ENCODE data around the gene STX8.

Gene STX8

GRCh38 chr17:9431620-9432019 lies 144.0 kb downstream of the STX8 start:
- ChIA-PET CTCF (no interaction called here), POLR2A (no interaction called here)
- no peak for DNase-seq (ENCODE audit: extremely low spot score)
- no peak for TF ChIP-seq BHLHE40 (IDR thresholded peaks at IDR 0.05; ENCODE audit: borderline replicate concordance)
- TF ChIP-seq FOXM1 (IDR thresholded peaks at IDR 0.05; ENCODE audit: borderline replicate concordance), result no peak
- TF ChIP-seq ARNT (IDR thresholded peaks at IDR 0.05), result no peak
- no peak for TF ChIP-seq HDGF (IDR thresholded peaks at IDR 0.05; ENCODE audit: borderline replicate concordance)
- TF ChIP-seq NFRKB (IDR thresholded peaks at IDR 0.05), result no peak
- TF ChIP-seq ZNF384 (IDR thresholded peaks at IDR 0.05), result no peak
- no peak for TF ChIP-seq PKNOX1 (IDR thresholded peaks at IDR 0.05)
- no peak for TF ChIP-seq LEF1 (IDR thresholded peaks at IDR 0.05; ENCODE audit: borderline replicate concordance)
- TF ChIP-seq L3MBTL2 (conservative IDR thresholded peaks at IDR 0.05), result no peak
- no peak for TF ChIP-seq SUZ12 (IDR thresholded peaks at IDR 0.05)
- no peak for TF ChIP-seq ELF4 (IDR thresholded peaks at IDR 0.05)

- ChIA-PET POLR2A (no interaction called here), CTCF (no interaction called here)
- no peak for DNase-seq (ENCODE audit: extremely low spot score)
- no peak for TF ChIP-seq ARNT (IDR thresholded peaks at IDR 0.05)
- TF ChIP-seq SUZ12 (IDR thresholded peaks at IDR 0.05), result no peak
- no peak for TF ChIP-seq LEF1 (IDR thresholded peaks at IDR 0.05; ENCODE audit: borderline replicate concordance)
- TF ChIP-seq L3MBTL2 (conservative IDR thresholded peaks at IDR 0.05), result no peak
- TF ChIP-seq NFRKB (IDR thresholded peaks at IDR 0.05), result no peak
- TF ChIP-seq SP1 (IDR thresholded peaks at IDR 0.05), result no peak
- TF ChIP-seq TARDBP (IDR thresholded peaks at IDR 0.05), result no peak
- no peak for TF ChIP-seq FOXM1 (IDR thresholded peaks at IDR 0.05; ENCODE audit: borderline replicate concordance)
- TF ChIP-seq BHLHE40 (IDR thresholded peaks at IDR 0.05; ENCODE audit: borderline replicate concordance), result no peak
- TF ChIP-seq PKNOX1 (IDR thresholded peaks at IDR 0.05), result no peak
- TF ChIP-seq FOXK2 (IDR thresholded peaks at IDR 0.05), result no peak
- no peak for TF ChIP-seq ZNF384 (IDR thresholded peaks at IDR 0.05)
- no peak for TF ChIP-seq HDGF (IDR thresholded peaks at IDR 0.05; ENCODE audit: borderline replicate concordance)
- no peak for TF ChIP-seq CTBP1 (IDR thresholded peaks at IDR 0.05; ENCODE audit: borderline replicate concordance)
These were observed 147.9 kb downstream of the STX8 start for GRCh38 chr17:9427465-9428315.

GRCh38 chr17:9424071-9424640 lies 151.5 kb downstream of the STX8 start:
- TF ChIP-seq FOXK2 (IDR thresholded peaks at IDR 0.05), result no peak
- TF ChIP-seq HDGF (IDR thresholded peaks at IDR 0.05; ENCODE audit: borderline replicate concordance), result no peak
- no peak for TF ChIP-seq FOXM1 (IDR thresholded peaks at IDR 0.05; ENCODE audit: borderline replicate concordance)
- no peak for TF ChIP-seq SUZ12 (IDR thresholded peaks at IDR 0.05)
- no peak for TF ChIP-seq TARDBP (IDR thresholded peaks at IDR 0.05)
- TF ChIP-seq BHLHE40 (IDR thresholded peaks at IDR 0.05; ENCODE audit: borderline replicate concordance), result no peak
- TF ChIP-seq SP1 (IDR thresholded peaks at IDR 0.05), result no peak
- no peak for TF ChIP-seq CTBP1 (IDR thresholded peaks at IDR 0.05; ENCODE audit: borderline replicate concordance)
- no peak for TF ChIP-seq LEF1 (IDR thresholded peaks at IDR 0.05; ENCODE audit: borderline replicate concordance)
- TF ChIP-seq PKNOX1 (IDR thresholded peaks at IDR 0.05), result no peak
- no peak for TF ChIP-seq ARNT (IDR thresholded peaks at IDR 0.05)
- TF ChIP-seq NFRKB (IDR thresholded peaks at IDR 0.05), result no peak
- no peak for TF ChIP-seq ELF4 (IDR thresholded peaks at IDR 0.05)
- no peak for TF ChIP-seq L3MBTL2 (conservative IDR thresholded peaks at IDR 0.05)
- TF ChIP-seq FOXA1 (IDR thresholded peaks at IDR 0.05), result no peak
- TF ChIP-seq ZNF384 (IDR thresholded peaks at IDR 0.05), result no peak
- ChIA-PET POLR2A (no interaction called here), CTCF (no interaction called here)
- DNase-seq (ENCODE audit: extremely low spot score), result no peak

GRCh38 chr17:9421525-9421924 lies 154.1 kb downstream of the STX8 start:
- ChIA-PET POLR2A (no interaction called here), CTCF (no interaction called here)
- TF ChIP-seq ZNF384 (IDR thresholded peaks at IDR 0.05), result no peak
- no peak for TF ChIP-seq SUZ12 (IDR thresholded peaks at IDR 0.05)
- TF ChIP-seq LEF1 (IDR thresholded peaks at IDR 0.05; ENCODE audit: borderline replicate concordance), result no peak
- no peak for TF ChIP-seq HDGF (IDR thresholded peaks at IDR 0.05; ENCODE audit: borderline replicate concordance)
- no peak for TF ChIP-seq CTBP1 (IDR thresholded peaks at IDR 0.05; ENCODE audit: borderline replicate concordance)
- TF ChIP-seq NFRKB (IDR thresholded peaks at IDR 0.05), result no peak
- DNase-seq (ENCODE audit: extremely low spot score), result no peak

GRCh38 chr17:9419932-9420453 lies 155.6 kb downstream of the STX8 start:
- CTCF ChIA-PET, result no interaction called here
- TF ChIP-seq BHLHE40 (IDR thresholded peaks at IDR 0.05; ENCODE audit: borderline replicate concordance) (no peak), ARNT (IDR thresholded peaks at IDR 0.05) (no peak), SP1 (IDR thresholded peaks at IDR 0.05) (no peak), LEF1 (IDR thresholded peaks at IDR 0.05; ENCODE audit: borderline replicate concordance) (no peak), NFRKB (IDR thresholded peaks at IDR 0.05) (no peak), L3MBTL2 (conservative IDR thresholded peaks at IDR 0.05) (no peak), ELF4 (IDR thresholded peaks at IDR 0.05) (no peak), CTBP1 (IDR thresholded peaks at IDR 0.05; ENCODE audit: borderline replicate concordance) (no peak), TARDBP (IDR thresholded peaks at IDR 0.05) (no peak), FOXM1 (IDR thresholded peaks at IDR 0.05; ENCODE audit: borderline replicate concordance) (no peak), PKNOX1 (IDR thresholded peaks at IDR 0.05) (no peak), ZNF384 (IDR thresholded peaks at IDR 0.05) (no peak), FOXK2 (IDR thresholded peaks at IDR 0.05) (no peak), SUZ12 (IDR thresholded peaks at IDR 0.05) (no peak), FOXA1 (IDR thresholded peaks at IDR 0.05) (no peak)
- POLR2A ChIA-PET, result no interaction called here
- no peak for DNase-seq (ENCODE audit: extremely low spot score)
